ENCODE measurements around the gene LHX3.

The LHX3 gene

DNA sequence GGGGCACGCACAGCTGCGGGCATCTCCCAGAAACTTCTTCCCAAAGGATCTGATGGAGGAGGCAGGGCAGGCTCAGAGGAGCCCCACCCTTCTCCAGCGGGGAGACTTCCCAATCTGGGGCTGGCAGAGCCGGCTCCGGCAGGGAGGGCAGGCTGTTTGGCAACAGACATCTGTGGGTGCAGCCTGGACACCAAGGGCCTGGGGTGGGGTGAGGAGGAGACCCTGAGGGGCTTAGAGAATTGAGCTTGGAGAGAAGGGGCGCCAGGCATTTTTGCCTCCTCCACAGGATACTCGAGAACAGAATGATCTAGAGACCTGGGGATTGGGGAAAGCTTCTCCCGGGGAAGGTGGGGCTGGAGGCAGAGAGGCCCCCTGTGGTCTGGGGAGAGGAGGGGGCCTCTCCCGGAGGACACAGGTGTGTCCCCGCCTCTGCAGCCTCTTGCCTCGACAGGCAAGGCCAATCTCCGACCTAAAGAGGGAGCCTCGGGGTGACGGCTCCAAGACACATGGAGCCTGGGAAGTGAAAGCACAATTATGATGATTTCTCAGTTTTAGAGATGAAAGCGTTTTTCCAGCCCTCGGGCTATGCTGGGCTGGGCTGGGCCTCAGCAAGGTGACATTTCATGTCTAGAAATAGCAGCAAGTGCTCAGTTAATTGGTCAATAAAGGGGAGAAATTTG lies 8.4 kb downstream of the LHX3 start:
- H2AFZ ChIP-seq (ENCODE audit: low read depth, low read length): no peak overlapping the region
- H3K27me3 ChIP-seq (ENCODE audit: insufficient read depth, low read length): peaks cover 94% of the 10 kb centered on the region
- peaks cover 9% of the 10 kb centered on the region for H3K4me1 ChIP-seq (ENCODE audit: insufficient read depth, low read length)
- no peak overlapping the region for H3K4me3 ChIP-seq (ENCODE audit: low read length)
- no peaks in the 10 kb centered on the region for H3K36me3 ChIP-seq (ENCODE audit: insufficient read depth, low read length)
- no peaks in the 10 kb centered on the region for H3K9me3 ChIP-seq (ENCODE audit: low read length)

DNA sequence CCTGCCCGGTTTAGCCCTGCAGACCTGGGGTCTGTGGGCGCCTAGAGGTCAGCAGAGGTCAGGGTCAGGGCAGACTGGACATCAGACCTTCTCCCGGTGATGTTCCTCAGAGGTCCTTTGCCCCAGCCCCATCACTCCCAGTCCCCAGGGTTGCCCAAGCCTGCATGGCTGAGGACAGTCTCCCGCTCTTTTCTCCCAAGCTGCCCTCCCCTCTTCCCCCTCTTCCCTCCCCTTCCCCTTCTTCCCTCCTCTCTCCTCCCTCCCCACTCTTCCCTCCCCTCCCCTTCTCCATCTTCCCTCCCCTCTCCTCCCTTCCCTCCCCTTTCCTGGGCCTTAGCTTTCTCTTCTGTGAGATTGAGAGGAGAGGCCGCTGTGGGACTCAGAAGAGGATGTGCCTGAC lies 10.4 kb downstream of the LHX3 start:
- H3K36me3 ChIP-seq (ENCODE audit: insufficient read depth, low read length): no peaks in the 10 kb centered on the region
- no peaks in the 10 kb centered on the region for H3K9me3 ChIP-seq (ENCODE audit: low read length)
- peaks cover 11% of the 10 kb centered on the region for H3K4me1 ChIP-seq (ENCODE audit: insufficient read depth, low read length)
- H2AFZ ChIP-seq (ENCODE audit: low read depth, low read length): no peak overlapping the region
- no peak overlapping the region for H3K4me3 ChIP-seq (ENCODE audit: low read length)
- peaks cover 93% of the 10 kb centered on the region for H3K27me3 ChIP-seq (ENCODE audit: insufficient read depth, low read length)

- no peak overlapping the region for H2AFZ ChIP-seq (ENCODE audit: low read depth, low read length)
- H3K4me3 ChIP-seq (ENCODE audit: low read length): no peak overlapping the region
- no peaks in the 10 kb centered on the region for H3K36me3 ChIP-seq (ENCODE audit: insufficient read depth, low read length)
- H3K4me1 ChIP-seq (ENCODE audit: insufficient read depth, low read length): peaks cover 11% of the 10 kb centered on the region
- H3K9me3 ChIP-seq (ENCODE audit: low read length): no peaks in the 10 kb centered on the region
- H3K27me3 ChIP-seq (ENCODE audit: insufficient read depth, low read length): peaks cover 95% of the 10 kb centered on the region
These were observed 11.0 kb downstream of the LHX3 start for GRCh38 chr9:136193891-136194279.

- Histone ChIP-seq H3K9me3 (ENCODE audit: low read length) (no peaks in the 10 kb centered on the region), H3K4me3 (ENCODE audit: low read length) (no peak overlapping the region), H2AFZ (ENCODE audit: low read depth, low read length) (no peak overlapping the region), H3K4me1 (ENCODE audit: insufficient read depth, low read length) (peaks cover 10% of the 10 kb centered on the region), H3K36me3 (ENCODE audit: insufficient read depth, low read length) (no peaks in the 10 kb centered on the region), H3K27me3 (ENCODE audit: insufficient read depth, low read length) (peaks cover 90% of the 10 kb centered on the region)
These were observed 11.6 kb downstream of the LHX3 start for GRCh38 chr9:136193127-136193890.

DNA sequence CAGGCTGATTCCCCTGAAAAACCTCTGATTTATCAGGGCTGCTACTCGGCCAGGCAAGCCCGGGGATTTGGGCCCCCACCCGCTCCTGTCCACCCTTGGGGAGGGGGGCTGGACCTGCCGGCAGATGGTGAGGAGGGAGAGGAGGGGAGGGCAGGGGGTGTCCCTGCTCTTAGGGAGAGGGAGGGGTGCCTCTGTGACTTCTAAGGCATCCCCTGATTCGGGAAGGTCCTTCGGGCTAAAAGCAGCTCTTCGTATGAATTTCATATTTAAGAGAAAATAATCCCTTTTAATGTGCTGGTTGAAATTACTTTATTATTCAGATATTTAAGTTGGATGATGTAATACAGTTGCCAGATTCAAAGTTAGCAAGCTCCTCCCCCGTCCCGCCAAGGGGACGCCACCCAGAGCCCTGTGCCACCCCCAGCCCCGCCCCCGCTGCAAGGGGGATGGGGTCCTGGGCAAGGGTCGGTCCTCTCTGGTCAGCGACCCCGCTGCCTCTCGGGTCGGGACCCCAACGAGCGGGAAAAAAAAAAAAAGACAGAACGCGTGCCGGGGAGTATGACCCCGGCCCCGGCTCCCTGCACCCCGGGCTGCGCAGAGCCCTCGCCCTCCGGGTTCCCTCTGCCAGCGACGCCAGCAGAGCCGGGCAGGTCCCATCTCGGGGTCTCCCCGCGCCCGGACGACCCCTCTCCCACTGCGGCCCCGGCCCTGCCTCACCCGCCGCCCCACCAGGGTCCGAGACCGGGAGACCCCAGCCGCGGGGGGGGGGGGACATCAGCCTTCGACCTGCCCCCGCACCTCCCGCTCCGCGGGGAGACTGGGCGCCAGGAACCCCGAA lies 12.4 kb downstream of the LHX3 start:
- Histone ChIP-seq H3K4me1 (ENCODE audit: insufficient read depth, low read length) (peaks cover 7% of the 10 kb centered on the region), H2AFZ (ENCODE audit: low read depth, low read length) (no peak overlapping the region), H3K27me3 (ENCODE audit: insufficient read depth, low read length) (peaks cover 88% of the 10 kb centered on the region), H3K4me3 (ENCODE audit: low read length) (no peak overlapping the region), H3K9me3 (ENCODE audit: low read length) (no peaks in the 10 kb centered on the region), H3K36me3 (ENCODE audit: insufficient read depth, low read length) (no peaks in the 10 kb centered on the region)

DNA sequence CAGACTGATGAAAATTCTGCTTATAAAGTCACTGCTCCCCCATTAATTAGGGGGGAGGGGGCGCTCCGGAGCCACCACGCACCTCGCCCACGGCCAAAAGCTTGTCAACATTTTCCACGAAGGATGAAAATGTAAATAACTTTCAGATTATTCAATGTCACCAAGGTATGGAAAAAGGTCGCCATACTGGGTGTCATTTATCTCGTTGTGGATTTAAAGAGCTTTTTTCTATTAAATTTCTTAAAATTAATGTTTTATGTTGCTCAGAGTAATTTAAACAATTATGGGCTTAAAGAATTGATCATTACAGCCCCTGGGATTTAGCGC lies 13.0 kb downstream of the LHX3 start:
- H3K36me3 ChIP-seq (ENCODE audit: insufficient read depth, low read length): no peaks in the 10 kb centered on the region
- H3K4me3 ChIP-seq (ENCODE audit: low read length): no peak overlapping the region
- H3K27me3 ChIP-seq (ENCODE audit: insufficient read depth, low read length): peaks cover 85% of the 10 kb centered on the region

DNA sequence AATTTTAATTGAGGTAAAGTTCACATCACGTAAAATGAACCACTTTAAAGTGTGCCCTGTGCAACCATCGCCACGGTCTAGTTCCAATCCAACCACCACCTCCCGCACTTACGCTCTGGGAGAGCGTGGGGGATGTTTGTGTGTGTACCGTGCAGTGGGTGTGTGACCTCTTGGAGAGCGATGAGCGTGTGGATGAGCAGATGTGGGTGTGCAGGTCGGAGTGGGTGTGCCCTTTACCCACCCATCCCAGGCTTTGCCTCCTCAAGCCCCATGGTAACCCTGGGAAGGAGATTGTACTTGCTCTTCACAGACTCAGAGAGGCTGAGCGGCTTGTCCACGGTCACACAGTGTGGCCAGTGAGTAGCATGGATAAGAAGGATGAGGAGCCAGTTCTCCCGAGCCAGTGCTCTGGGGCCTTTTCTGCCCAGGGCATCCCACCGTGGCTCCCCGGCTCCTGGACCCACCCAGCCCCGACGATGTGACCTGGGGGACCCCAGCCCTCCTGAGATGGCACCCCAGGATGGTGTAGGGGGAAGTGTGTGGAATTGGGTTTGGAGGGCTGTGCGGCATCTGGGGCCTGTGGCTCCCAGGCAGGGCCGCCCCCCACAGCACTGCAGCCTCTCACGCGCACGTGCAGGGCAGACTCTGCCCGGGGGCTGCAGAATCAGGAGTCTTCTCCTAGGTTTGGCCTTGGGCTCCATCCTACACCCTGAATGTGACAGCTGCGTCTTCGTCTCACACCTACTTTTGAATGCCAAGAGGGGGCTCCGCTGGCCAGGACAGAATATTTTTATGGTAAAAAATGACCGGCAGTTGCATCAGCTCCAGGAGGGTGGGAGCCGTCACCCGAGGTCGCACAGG lies 13.6 kb downstream of the LHX3 start:
- no peaks in the 10 kb centered on the region for H3K36me3 ChIP-seq (ENCODE audit: insufficient read depth, low read length)
- no peak overlapping the region for H3K4me3 ChIP-seq (ENCODE audit: low read length)
- no peaks in the 10 kb centered on the region for H3K9me3 ChIP-seq (ENCODE audit: low read length)
- H3K4me1 ChIP-seq (ENCODE audit: insufficient read depth, low read length): peaks cover 7% of the 10 kb centered on the region
- H2AFZ ChIP-seq (ENCODE audit: low read depth, low read length): no peak overlapping the region
- peaks cover 85% of the 10 kb centered on the region for H3K27me3 ChIP-seq (ENCODE audit: insufficient read depth, low read length)

More for the DNA sequence above, 13.0 kb downstream of the LHX3 start:
- Histone ChIP-seq H2AFZ (ENCODE audit: low read depth, low read length) (no peak overlapping the region), H3K4me1 (ENCODE audit: insufficient read depth, low read length) (peaks cover 7% of the 10 kb centered on the region), H3K9me3 (ENCODE audit: low read length) (no peaks in the 10 kb centered on the region)

GRCh38 chr9:136190656-136191055 lies 14.3 kb downstream of the LHX3 start:
- H3K4me3 ChIP-seq (ENCODE audit: low read length): no peak overlapping the region
- H3K36me3 ChIP-seq (ENCODE audit: insufficient read depth, low read length): no peaks in the 10 kb centered on the region
- peaks cover 83% of the 10 kb centered on the region for H3K27me3 ChIP-seq (ENCODE audit: insufficient read depth, low read length)
- H2AFZ ChIP-seq (ENCODE audit: low read depth, low read length): no peak overlapping the region
- H3K9me3 ChIP-seq (ENCODE audit: low read length): no peaks in the 10 kb centered on the region
- H3K4me1 ChIP-seq (ENCODE audit: insufficient read depth, low read length): peaks cover 10% of the 10 kb centered on the region

DNA sequence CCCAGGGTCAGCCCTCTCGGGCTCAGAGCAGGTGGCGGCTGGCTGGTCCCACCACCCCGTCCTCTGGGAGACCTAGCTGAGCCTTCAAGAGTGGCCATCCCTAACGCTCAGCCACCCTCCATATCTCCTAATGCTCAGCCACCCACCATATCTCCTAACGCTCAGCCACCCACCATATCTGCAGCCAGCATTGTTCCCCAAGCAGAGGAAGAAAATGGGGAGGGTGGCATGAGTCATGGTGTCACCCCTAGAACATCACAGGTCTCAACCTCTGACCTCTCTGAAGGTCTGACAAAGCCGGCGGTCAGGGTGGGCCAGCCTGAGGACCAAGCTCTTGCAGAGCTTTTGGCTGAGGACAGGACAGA lies 14.7 kb downstream of the LHX3 start:
- Histone ChIP-seq H3K4me1 (ENCODE audit: insufficient read depth, low read length) (peaks cover 14% of the 10 kb centered on the region), H2AFZ (ENCODE audit: low read depth, low read length) (no peak overlapping the region), H3K9me3 (ENCODE audit: low read length) (no peaks in the 10 kb centered on the region), H3K4me3 (ENCODE audit: low read length) (no peak overlapping the region), H3K36me3 (ENCODE audit: insufficient read depth, low read length) (no peaks in the 10 kb centered on the region), H3K27me3 (ENCODE audit: insufficient read depth, low read length) (peaks cover 84% of the 10 kb centered on the region)

DNA sequence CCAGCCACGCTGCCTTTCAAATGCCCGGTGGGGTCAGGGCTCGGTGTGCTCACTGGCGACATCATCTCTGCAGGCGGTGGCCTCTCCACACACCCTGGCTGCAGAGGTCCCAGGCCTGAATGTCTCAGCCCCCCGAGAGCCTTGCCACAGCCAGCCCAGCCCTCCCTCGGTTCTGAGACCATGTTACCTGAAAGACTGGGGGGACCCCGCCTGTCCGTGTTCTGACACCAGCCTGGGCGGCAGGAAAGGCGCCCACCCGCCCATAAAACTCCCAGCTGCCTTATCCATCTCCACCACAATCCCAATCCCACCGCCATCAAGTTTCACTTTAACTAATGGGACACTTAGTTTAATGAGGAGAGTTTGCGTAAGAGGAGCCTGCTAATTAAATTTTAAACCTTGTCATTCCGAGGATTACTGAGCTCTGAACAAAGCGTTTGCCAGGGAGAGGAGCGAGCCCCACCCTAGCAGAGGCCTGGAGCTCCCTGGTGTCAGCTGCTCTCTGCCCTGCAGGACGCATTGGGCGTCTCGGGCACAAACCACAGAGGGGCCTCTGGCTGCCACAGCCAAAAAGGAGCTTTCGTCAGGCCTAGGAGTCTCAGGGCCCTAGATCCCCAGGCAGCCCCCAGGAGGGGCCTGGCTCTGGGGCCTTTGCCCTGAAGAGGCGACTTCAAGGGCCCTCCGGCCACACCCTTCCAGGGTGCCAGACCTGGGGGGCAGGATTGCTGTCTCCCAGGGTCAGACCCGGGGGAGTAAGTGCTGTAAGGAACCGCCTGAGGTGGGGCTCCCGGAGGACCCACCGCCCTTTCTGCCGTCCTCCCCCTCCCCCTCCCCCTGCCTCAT lies 15.3 kb downstream of the LHX3 start:
- Histone ChIP-seq H3K4me3 (ENCODE audit: low read length) (no peak overlapping the region), H3K4me1 (ENCODE audit: insufficient read depth, low read length) (peaks cover 20% of the 10 kb centered on the region), H3K9me3 (ENCODE audit: low read length) (no peaks in the 10 kb centered on the region), H3K27me3 (ENCODE audit: insufficient read depth, low read length) (peaks cover 84% of the 10 kb centered on the region), H3K36me3 (ENCODE audit: insufficient read depth, low read length) (no peaks in the 10 kb centered on the region), H2AFZ (ENCODE audit: low read depth, low read length) (no peak overlapping the region)

- H3K9me3 ChIP-seq (ENCODE audit: low read length): no peaks in the 10 kb centered on the region
- no peak overlapping the region for H2AFZ ChIP-seq (ENCODE audit: low read depth, low read length)
- peaks cover 77% of the 10 kb centered on the region for H3K27me3 ChIP-seq (ENCODE audit: insufficient read depth, low read length)
- no peak overlapping the region for H3K4me3 ChIP-seq (ENCODE audit: low read length)
- no peaks in the 10 kb centered on the region for H3K36me3 ChIP-seq (ENCODE audit: insufficient read depth, low read length)
- H3K4me1 ChIP-seq (ENCODE audit: insufficient read depth, low read length): peaks cover 20% of the 10 kb centered on the region
These were observed 17.0 kb downstream of the LHX3 start for GRCh38 chr9:136187683-136188586.
